Pancreas (tissue), 10 donors: ENCODE results near the gene ZNF544. TPM values are rescaled to one million over a fixed set of nuclear protein-coding genes. Genes with fewer than 3 reads are reported as not detected.

Experiments used
- ATAC-seq, 4 donors: fragments of 200-7000 bp; cut with Tn5 transposase; one replicate each; pipeline versions ENCODE4 v1.8.0 to v1.9.1; 2020; ENCODE audit warnings: mild to moderate bottlenecking in 4 of 4, moderate library complexity in 4 of 4
- DNase-seq, 6 donors: peaks; one replicate each; pipeline ENCODE4 v3.0.0-alpha.2; 2020
- FAIRE-seq: peaks from 2 replicates; lab custom pipeline; 2012; peaks lifted over from hg19 to GRCh38; lab: Jason Lieb, UNC
- H3K27ac ChIP-seq, 4 donors: fragments of 200-600 bp; sonication (generic); 1 replicate in 3 of 4; 2 replicates in 1 of 4; pipeline versions ENCODE4 v1.5.0 to v1.8.0; 2020
- H3K27me3 ChIP-seq, 4 donors: fragments of 200-600 bp; one replicate each; pipeline ENCODE4 v1.8.0; 2021
- H3K36me3 ChIP-seq, 3 donors: fragments of 200-600 bp; sonication (generic) in 1 of 3; one replicate each; pipeline versions ENCODE4 v1.5.0 to v1.8.0; 2020 to 2021
- H3K4me1 ChIP-seq, 3 donors: fragments of 200-600 bp; one replicate each; pipeline ENCODE4 v1.8.0; 2021
- H3K4me3 ChIP-seq, 4 donors: fragments of 200-600 bp; sonication (generic) in 2 of 4; one replicate each; pipeline versions ENCODE4 v1.5.0 to v1.8.0; 2020 to 2021
- H3K9me3 ChIP-seq, 4 donors: fragments of 200-600 bp; one replicate each; pipeline ENCODE4 v1.8.0; 2021
- WGBS, 2 donors: extraction: QIAGEN DNeasy Blood & Tissue Kit; methylation state at CpG; one replicate each; pipeline ENCODE4 v1.1.7; 2013; 5-methylcytosine and 5-hydroxymethylcytosine counted together
- intact Hi-C, 3 donors: fragments of 100-400 bp; cut with DNase I; formaldehyde crosslinking; loops; one replicate each; pipeline versions ENCODE4 v1.11.1 to v1.14.2; 2022
- polyA plus RNA-seq, 2 donors: library from polyadenylated mRNA; stranded (reverse); fragments of 200-250 nt; gene quantifications; one replicate each; pipeline ENCODE4 v1.2.3, GENCODE V29; 2013
- total RNA-seq, 6 donors: library from RNA; stranded (reverse); fragmentation: NEBNext Ultra II Directional in 4 of 6; extraction: Animal tissue kit (Norgen Biotek cat#: 25700) in 4 of 6; gene quantifications; one replicate each; pipeline versions ENCODE4 v1.2.1 to v1.2.4, GENCODE V29; 2021 to 2023
- TF ChIP-seq, protein P1 (sequence below), 4 donors: fragments of 200-600 bp; sonication (generic) in 3 of 4; IDR thresholded peaks; one replicate each; pipeline versions ENCODE4 v1.5.0 to v1.8.0; 2021; ENCODE audit warnings: antibody characterized with exemption in 4 of 4
- donor health status: healthy with polysubstance abuse.
- donor health status: DM: no; HTN: no; CAD: no; lungs with moderate emphysema.
- donor health status: DM: no; HTN: no; CAD: no.
- donor health status: control.
- donor health status: control.
- donor health status: Bipolar disorder and iron deficiency.
- donor health status: DM: yes; HTN: yes; CAD: no.
- donor health status: DM: no; HTN: no; CAD: no.
- donor health status: DM: no; HTN: no; CAD: no.
- donor health status: DM: yes; HTN: yes; CAD: no.

Gene ZNF544
- total and polyA plus RNA-seq, 8 donors, result 6.5 to 15.8 (median 9.7) TPM

DNA sequence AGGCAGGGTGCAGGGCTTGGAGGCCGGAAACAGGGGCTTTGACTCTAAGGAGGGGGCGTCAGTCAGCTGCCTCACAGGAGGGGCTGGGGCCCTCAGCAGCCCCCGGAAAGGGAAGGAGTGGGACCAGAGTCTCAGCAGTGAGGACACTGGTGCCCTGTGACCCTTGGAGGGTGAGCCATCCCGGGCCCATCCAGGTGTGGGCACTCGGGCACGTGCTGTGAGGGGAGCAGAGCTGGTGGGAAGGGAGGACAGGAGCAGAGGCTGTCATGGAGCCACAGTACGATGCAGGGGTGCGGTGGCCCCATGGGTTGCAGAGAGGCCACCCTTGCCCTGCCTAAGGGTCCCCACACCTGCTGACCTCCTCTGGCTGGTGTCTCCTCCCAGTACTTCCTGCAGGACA lies 19.1 kb upstream of the ZNF544 start:
- ATAC-seq, result no peak
- Histone ChIP-seq H3K27ac (no peak overlapping the region), H3K4me3 (no peak overlapping the region), H3K9me3 (peaks cover 0 to 91% (median 17%) of the 10 kb centered on the region in 4 donors), H3K27me3 (no peaks in the 10 kb centered on the region), H3K4me1 (no peaks in the 10 kb centered on the region), H3K36me3 (peaks cover 59 to 75% (median 69%) of the 10 kb centered on the region in 3 donors)
- no peak for FAIRE-seq
- intact Hi-C loops, result loop anchor here in 1 of 3 donors (10.0 kb wide), 1 partner anchor 55 kb away; no protein-coding TSS in a partner anchor
- 97 to 98% methylated on average over 8 of the region's 8 CpGs for WGBS, 2 donors
- TF ChIP-seq, protein P1, sequence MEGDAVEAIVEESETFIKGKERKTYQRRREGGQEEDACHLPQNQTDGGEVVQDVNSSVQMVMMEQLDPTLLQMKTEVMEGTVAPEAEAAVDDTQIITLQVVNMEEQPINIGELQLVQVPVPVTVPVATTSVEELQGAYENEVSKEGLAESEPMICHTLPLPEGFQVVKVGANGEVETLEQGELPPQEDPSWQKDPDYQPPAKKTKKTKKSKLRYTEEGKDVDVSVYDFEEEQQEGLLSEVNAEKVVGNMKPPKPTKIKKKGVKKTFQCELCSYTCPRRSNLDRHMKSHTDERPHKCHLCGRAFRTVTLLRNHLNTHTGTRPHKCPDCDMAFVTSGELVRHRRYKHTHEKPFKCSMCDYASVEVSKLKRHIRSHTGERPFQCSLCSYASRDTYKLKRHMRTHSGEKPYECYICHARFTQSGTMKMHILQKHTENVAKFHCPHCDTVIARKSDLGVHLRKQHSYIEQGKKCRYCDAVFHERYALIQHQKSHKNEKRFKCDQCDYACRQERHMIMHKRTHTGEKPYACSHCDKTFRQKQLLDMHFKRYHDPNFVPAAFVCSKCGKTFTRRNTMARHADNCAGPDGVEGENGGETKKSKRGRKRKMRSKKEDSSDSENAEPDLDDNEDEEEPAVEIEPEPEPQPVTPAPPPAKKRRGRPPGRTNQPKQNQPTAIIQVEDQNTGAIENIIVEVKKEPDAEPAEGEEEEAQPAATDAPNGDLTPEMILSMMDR (IDR thresholded peaks at IDR 0.05), result no peak
- peak in 1 of 6 donors; percentile 38 for DNase-seq

DNA sequence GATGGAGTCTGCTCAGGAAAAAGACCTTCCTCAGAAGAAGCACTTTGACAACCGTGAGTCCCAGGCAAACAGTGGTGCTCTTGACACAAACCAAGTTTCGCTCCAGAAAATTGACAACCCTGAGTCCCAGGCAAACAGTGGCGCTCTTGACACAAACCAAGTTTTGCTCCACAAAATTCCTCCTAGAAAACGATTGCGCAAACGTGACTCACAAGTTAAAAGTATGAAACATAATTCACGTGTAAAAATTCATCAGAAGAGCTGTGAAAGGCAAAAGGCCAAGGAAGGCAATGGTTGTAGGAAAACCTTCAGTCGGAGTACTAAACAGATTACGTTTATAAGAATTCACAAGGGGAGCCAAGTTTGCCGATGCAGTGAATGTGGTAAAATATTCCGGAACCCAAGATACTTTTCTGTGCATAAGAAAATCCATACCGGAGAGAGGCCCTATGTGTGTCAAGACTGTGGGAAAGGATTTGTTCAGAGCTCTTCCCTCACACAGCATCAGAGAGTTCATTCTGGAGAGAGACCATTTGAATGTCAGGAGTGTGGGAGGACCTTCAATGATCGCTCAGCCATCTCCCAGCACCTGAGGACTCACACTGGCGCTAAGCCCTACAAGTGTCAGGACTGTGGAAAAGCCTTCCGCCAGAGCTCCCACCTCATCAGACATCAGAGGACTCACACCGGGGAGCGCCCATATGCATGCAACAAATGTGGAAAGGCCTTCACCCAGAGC lies 16.2 kb upstream of the ZNF544 start:
- Histone ChIP-seq H3K4me3 (no peak overlapping the region), H3K27ac (no peak overlapping the region), H3K4me1 (no peaks in the 10 kb centered on the region), H3K27me3 (no peaks in the 10 kb centered on the region), H3K9me3 (peaks cover 0 to 66% (median 7%) of the 10 kb centered on the region in 4 donors), H3K36me3 (peaks cover 41 to 62% (median 51%) of the 10 kb centered on the region in 3 donors)
- FAIRE-seq (no peak), ATAC-seq (no peak), DNase-seq (no peak)
- intact Hi-C loops, result no loop called here
- TF ChIP-seq, protein P1 (IDR thresholded peaks at IDR 0.05), result no peak
- 97% methylated on average over 17 of the region's 17 CpGs for WGBS, 2 donors

DNA sequence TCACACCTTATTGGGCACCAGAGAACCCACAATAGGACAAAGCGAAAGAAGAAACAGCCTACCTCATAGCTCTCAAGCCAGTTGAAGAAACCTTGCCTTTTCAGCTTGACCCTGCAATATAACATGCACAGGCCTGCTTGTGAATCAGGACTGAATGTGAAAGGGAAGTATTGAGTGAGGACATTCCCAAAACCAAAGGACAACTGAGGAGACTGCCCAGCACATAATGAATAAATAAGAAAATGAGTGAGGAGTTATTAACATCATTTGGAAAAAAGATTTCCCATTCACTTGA lies 15.7 kb upstream of the ZNF544 start:
- TF ChIP-seq, protein P1 (IDR thresholded peaks at IDR 0.05), result no peak
- WGBS, 2 donors, result 96% methylated on average over 1 of the region's 1 CpG
- DNase-seq, result no peak
- intact Hi-C loops, result no loop called here
- no peak overlapping the region for H3K4me3 ChIP-seq
- H3K27ac ChIP-seq, result no peak overlapping the region
- no peaks in the 10 kb centered on the region for H3K4me1 ChIP-seq
- peaks cover 0 to 61% (median 6%) of the 10 kb centered on the region in 4 donors for H3K9me3 ChIP-seq
- no peaks in the 10 kb centered on the region for H3K27me3 ChIP-seq
- FAIRE-seq, result no peak
- peaks cover 38 to 57% (median 46%) of the 10 kb centered on the region in 3 donors for H3K36me3 ChIP-seq
- no peak for ATAC-seq

DNA sequence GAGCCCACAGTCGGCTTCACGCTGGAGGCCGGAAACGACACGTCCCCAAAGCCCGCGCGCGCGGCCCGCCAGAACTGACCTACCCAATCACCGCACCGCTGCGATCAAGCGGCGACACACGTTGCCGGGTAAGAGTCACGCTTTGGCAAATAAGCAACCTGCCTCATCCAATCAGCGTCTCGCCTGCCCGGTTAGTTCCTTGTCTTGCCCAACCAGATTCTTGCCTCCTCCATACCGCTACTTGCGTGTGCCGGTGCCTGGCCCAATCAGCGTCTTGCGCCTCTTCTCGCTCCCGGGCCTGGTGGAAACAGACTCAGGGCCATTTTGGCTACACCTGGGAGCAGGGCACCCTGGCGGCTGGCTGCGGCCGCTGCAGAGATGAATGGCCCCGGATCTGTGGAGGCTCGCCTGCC lies 11.6 kb upstream of the ZNF544 start:
- Histone ChIP-seq H3K27ac (no peak overlapping the region), H3K9me3 (peaks cover 0 to 25% (median under 1%) of the 10 kb centered on the region in 4 donors), H3K4me3 (no peak overlapping the region), H3K36me3 (peaks cover 8 to 16% (median 11%) of the 10 kb centered on the region in 3 donors), H3K4me1 (no peaks in the 10 kb centered on the region), H3K27me3 (no peaks in the 10 kb centered on the region)
- FAIRE-seq (no peak), ATAC-seq (no peak), DNase-seq (no peak)
- WGBS, 2 donors, result 40 to 41% methylated on average over 34 of the region's 34 CpGs
- intact Hi-C loops, result no loop called here
- TF ChIP-seq, protein P1 (IDR thresholded peaks at IDR 0.05), result no peak
